Measurements from ENCODE around the gene KPNA1.
"Not testable (repeated sequence)": the region's sequence is repeated elsewhere in the genome, so short reads cannot be mapped to it uniquely, and the experiment has no call there.

The KPNA1 gene

GRCh38 chr3:122519693-122520092, 5.0 kb upstream of the KPNA1 start:
- no peak for DNase-seq (ENCODE audit: low read depth)

DNA sequence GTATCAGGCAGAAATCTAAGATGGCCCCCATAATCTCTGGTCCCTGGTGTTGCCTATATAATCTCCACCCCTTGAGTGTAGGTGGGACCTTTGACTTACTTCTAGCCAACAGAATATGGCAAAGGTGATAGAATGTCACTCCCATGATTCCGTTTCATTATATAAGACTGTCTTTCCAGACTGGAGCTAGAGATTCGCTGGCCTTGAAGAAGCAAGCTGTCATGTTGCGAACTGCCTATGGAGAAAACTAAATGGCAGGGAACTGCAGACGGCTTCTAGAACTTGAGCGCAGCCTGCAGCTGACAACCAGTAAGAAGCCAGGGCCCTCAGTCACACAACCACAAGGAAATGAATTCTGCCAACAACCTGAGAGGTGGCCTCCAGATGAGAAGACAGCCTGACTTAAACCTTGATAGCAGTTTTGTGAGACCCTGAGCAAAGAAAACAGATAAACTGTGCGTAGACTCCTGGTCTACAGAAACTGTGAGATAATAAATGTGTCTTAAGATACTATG, 2.2 kb upstream of the KPNA1 start:
- DNase-seq (ENCODE audit: low read depth): no peak

DNA sequence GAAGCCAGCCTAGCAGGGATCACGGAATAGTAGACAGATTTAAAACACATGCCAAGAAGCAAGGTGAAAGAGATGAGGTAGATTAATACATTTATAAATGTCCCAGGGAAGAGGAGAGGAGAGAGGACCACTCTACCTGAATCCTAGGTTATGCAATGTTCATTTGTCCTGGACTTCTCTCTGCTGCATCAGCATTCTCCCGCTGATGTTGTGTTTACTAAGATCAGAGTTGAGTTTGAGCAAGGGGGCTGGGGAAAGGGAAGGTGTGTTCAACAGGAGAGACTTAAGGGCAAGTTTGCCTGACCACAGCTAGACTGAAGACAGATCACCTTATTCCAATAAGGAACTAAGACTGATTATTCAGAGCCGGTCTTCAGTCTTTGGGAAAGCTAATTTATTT, 1.1 kb upstream of the KPNA1 start:
- DNase-seq (ENCODE audit: low read depth): no peak

DNA sequence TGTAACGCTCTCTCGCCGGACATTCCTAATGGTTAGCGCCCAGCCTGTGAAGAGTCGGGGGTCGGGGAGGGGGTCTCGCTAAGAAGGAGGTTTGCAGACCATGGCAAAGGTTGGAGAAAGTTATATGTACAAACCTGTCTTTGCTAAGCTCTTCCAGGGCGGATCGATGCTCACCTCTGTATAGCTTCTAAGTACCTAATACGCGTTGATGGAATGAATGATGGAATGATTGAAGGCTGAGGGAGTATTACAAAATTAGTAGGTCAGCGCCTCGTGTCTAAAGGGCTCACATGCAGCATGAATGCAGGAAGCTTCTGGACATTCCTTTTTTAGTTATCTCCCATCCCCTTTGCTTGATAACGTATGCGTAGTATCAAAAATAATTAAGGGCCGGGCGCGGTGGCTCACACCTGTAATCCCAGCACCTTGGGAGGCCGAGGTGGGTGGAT, 305 bp upstream of the KPNA1 start:
- no peak for DNase-seq (ENCODE audit: low read depth)

GRCh38 chr3:122513386-122514122, 1.2 kb downstream of the KPNA1 start:
- DNase-seq (ENCODE audit: low read depth): no peak

GRCh38 chr3:122512284-122512683, 2.5 kb downstream of the KPNA1 start:
- DNase-seq (ENCODE audit: low read depth): no peak

DNA sequence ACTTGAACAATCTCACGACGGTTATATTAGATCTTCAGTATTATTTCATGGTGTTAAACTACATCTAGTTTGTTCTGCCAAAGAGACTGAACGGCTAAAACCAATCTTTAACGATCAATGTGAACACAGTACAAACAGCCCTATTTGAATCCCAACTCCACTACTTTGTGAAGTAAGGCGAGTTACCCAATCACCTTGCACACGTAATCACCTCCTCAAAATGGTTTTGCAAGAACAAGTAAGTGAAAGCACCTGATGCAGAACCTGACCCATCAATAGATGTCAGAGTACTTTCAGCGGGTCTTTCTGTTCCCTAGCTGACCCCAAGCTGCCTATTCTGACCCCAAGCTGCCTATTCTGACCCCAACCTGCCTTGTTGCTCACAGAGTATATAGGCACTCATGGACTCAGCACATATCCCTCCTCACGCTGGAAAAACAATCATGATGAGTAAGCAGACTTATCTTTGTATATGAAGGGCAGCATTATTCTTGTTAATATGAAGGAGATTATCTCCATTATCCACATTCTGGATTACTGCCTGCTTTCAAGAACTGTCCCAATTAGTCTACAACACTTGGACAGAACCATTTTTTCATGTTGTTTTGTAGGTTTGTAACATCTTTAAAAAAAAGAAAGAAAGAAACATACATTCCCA, 3.7 kb downstream of the KPNA1 start:
- DNase-seq (ENCODE audit: low read depth): no peak

DNA sequence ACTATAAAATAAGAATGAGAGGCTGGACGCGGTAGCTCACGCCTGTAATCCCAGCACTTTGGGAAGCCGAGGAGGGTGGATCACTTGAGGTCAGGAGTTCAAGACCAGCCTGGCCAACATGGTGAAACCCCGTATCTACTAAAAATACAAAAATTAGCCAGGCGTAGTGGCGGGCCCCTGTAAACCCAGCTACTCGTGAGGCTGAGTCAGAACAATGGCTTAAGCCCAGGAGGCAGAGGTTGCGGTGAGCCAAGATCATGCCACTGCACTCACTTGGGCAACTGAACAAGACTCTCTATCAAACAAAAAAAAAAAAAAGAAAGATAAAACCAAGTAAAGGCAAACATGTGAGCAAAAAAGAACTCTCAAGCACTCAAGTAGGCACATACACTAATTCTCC, 5.8 kb downstream of the KPNA1 start:
- not testable (repeated sequence) for DNase-seq (ENCODE audit: low read depth)

DNA sequence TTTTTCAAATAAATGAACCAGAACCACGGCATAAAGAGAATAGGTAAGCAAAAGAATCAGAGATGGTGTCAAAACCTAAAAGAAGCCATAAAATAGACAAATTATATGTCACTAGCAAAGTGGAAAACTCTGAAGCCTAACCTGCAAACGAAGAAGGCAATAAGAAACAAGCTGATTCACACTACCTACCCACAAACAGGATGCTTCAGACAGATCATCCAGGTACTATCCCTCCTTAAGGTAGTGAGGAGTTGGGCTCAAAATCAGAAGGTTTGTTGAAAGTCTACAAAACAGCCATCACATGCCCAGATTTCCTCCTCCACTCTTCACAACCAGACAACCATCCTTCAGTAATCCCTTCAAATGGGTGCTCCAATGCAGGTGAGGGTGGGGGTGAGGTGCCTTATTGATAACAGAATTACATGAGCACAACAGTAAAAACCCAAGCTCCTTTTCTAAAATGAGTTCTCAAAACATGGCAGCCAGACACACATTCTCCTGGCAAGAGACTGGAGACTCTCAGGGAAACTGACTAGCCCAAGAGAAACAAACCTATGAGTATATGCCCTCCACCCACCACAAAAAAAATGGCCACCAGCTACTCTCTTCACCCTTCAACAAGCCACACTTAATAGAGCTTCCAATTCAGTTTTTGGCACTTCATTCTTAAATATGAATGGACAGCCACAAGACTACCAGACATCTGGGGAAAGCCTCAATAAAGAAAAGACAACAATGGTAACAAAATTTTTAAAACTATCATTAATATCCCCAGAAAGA, 6.4 kb downstream of the KPNA1 start:
- DNase-seq (ENCODE audit: low read depth): no peak

GRCh38 chr3:122506450-122506849, 8.3 kb downstream of the KPNA1 start:
- DNase-seq (ENCODE audit: low read depth): no peak

DNA sequence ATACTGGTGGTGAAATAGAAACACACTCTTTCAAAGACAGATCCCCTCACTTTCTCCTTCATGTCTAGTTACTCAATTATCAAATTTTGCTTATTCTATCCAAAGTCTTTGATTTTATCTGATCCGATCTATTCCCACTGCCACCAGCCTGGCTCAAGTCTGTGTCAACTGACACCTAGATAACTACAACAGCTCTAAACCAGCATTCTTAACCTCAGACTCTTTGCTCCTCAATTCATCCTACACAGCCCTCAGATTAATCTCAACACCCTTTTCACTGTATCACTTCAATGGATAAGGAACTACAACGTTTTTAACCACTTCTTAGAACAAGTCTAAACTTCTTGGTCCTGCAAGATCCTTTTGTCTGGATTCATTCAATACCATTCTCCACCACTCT, 9.1 kb downstream of the KPNA1 start:
- DNase-seq (ENCODE audit: low read depth): no peak

- DNase-seq (ENCODE audit: low read depth): no peak
Observed at GRCh38 chr3:122502941-122503340, 11.8 kb downstream of the KPNA1 start.

DNA sequence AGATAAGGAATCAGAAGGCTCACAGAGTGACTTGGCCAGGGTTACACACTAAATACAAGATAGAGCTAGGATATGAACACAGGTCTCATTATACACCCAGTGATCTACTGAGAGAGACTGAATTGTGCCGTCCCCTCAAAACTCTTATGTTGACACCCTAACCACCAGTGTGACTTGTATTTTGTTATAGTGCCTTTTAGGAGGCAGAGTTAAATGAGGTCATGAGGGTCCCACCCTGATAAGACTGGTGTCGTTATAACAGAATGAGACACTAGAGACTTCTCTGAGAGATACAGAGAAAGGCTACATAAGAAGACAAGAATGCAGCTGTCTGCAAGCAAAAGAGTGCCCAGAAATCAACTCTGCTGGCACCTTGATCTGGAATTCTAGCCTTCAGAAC, 12.6 kb downstream of the KPNA1 start:
- DNase-seq (ENCODE audit: low read depth): no peak

DNA sequence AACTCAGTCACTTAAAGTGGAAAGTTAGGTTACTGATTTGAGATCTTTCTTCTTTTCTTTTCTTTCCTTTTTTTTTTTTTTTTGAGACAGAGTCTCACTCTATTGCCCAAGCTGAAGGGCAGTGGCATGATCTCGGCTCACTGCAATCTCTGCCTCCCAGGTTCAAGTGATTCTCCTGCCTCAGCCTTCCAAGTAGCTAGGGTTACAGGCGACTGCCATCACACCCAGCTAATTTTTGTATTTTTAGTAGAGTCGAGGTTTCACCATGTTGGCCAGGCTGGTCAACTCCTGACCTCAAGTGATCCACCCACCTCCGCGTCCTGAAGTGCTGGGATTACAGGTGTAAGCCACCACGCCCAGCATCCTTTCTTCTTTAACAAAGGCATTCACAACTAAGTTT, 13.8 kb downstream of the KPNA1 start:
- DNase-seq (ENCODE audit: low read depth): not testable (repeated sequence)

DNA sequence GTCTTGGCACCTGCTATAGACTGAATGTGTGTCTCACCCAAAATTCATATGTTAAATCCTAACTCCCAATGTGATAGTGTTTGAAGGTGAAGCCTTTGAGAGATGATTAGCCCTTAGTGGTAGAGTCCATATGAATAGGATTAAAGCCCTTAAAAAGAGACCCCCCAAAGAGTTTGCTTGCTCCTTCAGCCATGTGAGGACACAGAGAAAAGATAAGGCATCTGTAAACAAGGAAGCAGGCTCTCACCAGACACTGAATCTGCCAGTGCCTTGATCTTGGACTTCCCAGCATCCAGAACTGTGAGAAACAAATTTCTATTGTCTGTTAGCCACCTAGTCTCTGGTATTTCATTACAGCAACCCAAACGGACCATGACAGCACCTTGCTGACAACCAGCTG, 16.6 kb downstream of the KPNA1 start:
- no peak for DNase-seq (ENCODE audit: low read depth)

- DNase-seq (ENCODE audit: low read depth): no peak
Observed at GRCh38 chr3:122497425-122497824, 17.3 kb downstream of the KPNA1 start.

- DNase-seq (ENCODE audit: low read depth): no peak
Observed at GRCh38 chr3:122496508-122496907, 18.2 kb downstream of the KPNA1 start.

DNA sequence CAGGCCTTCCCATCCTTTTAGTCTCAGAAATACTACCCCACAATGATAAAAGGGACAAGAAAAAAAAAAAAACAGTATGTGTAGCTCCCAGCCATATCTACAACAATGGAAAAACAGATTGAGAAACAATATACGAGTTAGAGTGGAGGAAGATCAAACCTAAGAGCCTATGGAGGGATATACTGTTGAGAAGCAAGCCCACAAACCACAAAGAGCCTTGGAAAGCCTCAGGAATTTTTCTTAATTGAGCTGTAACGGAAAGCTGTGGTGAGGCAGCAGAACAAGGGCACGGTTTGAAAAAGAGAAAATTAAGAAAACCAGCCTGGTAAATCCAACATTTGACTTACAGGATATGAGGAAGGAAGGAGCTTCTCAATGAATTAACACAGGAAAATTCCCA, 21.4 kb downstream of the KPNA1 start:
- no peak for DNase-seq (ENCODE audit: low read depth)

DNA sequence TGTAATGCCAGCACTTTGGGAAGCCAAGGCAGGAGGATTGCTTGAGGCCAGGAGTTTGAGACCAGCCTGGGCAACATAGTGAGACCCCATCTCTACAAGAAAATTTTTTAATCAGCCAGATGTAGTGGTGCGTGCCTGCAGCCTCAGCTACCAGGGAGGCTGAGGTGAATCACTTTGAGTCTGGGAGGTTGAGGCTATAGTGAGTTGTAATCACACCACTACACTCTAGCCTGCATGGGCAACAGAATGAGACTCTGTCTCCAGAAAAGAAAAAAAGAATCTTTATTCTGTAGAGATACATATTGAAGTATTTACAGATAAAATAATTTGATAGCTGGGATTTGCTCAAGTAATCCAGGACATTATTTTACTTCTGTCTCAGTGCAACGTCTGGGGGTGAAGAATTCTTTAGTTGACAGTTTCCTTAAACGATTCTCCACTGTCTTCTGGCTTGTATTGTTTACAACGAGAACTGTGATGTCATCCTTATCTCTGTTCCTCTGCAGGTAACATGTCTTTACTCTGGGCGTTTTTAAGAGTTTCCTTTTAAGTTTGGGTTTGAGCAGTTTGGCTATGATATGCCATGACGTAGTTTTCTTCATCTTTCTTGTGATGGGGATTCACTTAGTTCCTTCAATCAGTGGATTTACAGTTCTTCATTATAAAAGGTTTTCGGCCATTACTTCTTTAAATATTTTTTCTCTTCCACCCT, 26.3 kb downstream of the KPNA1 start:
- DNase-seq (ENCODE audit: low read depth): no peak

DNA sequence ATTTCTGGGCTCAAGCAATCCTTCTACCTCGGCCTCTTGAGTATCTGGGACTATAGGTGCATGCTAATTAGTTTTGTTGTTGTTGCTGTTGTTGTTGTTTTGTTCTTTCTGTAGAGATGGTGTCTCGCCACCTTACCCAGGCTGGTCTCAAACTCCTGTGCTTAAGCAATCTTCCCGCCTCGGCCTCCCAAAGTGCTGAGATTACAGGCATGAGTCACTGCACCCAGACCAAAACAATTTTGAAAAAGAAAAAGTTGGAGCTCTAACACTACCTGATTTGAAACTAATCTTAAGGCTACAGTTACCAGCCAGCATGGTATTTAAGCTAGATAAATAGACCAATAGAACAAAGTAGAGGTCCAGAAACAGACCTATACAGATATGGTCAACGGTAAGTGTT, 29.8 kb downstream of the KPNA1 start:
- no peak for DNase-seq (ENCODE audit: low read depth)

GRCh38 chr3:122481390-122481789, 33.3 kb downstream of the KPNA1 start:
- DNase-seq (ENCODE audit: low read depth): no peak

DNA sequence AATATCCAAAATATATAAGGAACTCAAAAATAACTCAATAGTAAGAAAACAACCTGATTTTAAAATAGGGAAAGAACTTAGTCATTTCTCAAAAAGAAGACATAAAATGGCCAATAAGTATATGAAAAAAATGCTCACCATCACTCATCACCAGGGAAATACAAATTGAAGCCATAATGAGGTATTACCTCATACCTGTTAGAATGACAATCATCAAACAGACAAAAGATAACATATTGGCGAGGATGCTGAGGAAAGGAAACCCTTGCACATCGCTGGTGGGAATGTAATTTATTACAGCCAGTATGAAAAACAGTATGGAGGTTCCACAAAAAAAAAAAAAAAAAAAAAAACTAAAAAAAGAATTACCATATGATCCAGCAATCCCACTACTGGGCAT, 38.2 kb downstream of the KPNA1 start:
- DNase-seq (ENCODE audit: low read depth): no peak

Data from activated T-helper 9 cell treated with anti-CD3 and anti-CD28 coated beads, Interleukin-2, amount 50 U/mL, for 16 hours (primary cell).